Heart right ventricle (tissue), 16 donors: ENCODE results near the gene CBX6. TPM values are rescaled to one million over a fixed set of nuclear protein-coding genes. Genes with fewer than 3 reads are reported as not detected.

ENCODE experiments used
- ATAC-seq, 8 donors: fragments of 200-7000 bp; cut with Tn5 transposase; one replicate each; pipeline ENCODE4 v1.9.1; 2020; ENCODE audit warnings: mild to moderate bottlenecking in 8 of 8, moderate library complexity in 8 of 8, moderate number of reproducible peaks in 1 of 8
- DNase-seq, 2 donors: peaks; one replicate each; pipeline ENCODE4 v3.0.0-alpha.2; 2020
- H3K27ac ChIP-seq, 10 donors: fragments of 200-600 bp; sonication (generic) in 2 of 10; one replicate each; pipeline versions ENCODE4 v1.5.0 to v1.8.0; 2020 to 2022; ENCODE audit warnings: mild to moderate bottlenecking in 3 of 10
- H3K27me3 ChIP-seq, 7 donors: fragments of 200-600 bp; one replicate each; pipeline ENCODE4 v1.8.0; 2021 to 2022; ENCODE audit warnings: mild to moderate bottlenecking in 2 of 7
- H3K36me3 ChIP-seq, 9 donors: fragments of 200-600 bp; sonication (generic) in 1 of 9; one replicate each; pipeline versions ENCODE4 v1.5.0 to v1.8.0; 2020 to 2022; ENCODE audit warnings: mild to moderate bottlenecking in 2 of 9
- H3K4me1 ChIP-seq, 9 donors: fragments of 200-600 bp; sonication (generic) in 1 of 9; one replicate each; pipeline versions ENCODE4 v1.5.0 to v1.8.0; 2020 to 2022; ENCODE audit warnings: mild to moderate bottlenecking in 4 of 9
- H3K4me3 ChIP-seq, 10 donors: fragments of 200-600 bp; sonication (generic) in 2 of 10; one replicate each; pipeline versions ENCODE4 v1.5.0 to v1.8.0; 2020 to 2022; ENCODE audit warnings: mild to moderate bottlenecking in 7 of 10, moderate library complexity in 2 of 10
- H3K9me3 ChIP-seq, 11 donors: fragments of 200-600 bp in 10 of 11; sonication (generic) in 2 of 11; one replicate each; pipeline versions ENCODE4 v1.5.0 to v1.8.0; 2013 to 2022; ENCODE audit warnings: mild to moderate bottlenecking in 2 of 11, control low read depth in 1 of 11, moderate library complexity in 1 of 11
- WGBS, 2 donors: extraction: QIAGEN DNeasy Blood & Tissue Kit; methylation state at CpG; one replicate each; pipeline ENCODE4 v1.1.7; 2013; ENCODE audit warnings: inconsistent platforms in 1 of 2; 5-methylcytosine and 5-hydroxymethylcytosine counted together
- intact Hi-C, 10 donors: fragments of 100-400 bp; cut with DNase I; formaldehyde crosslinking; loops; one replicate each; pipeline versions ENCODE4 v1.11.1 to v1.14.2; 2022
- long read RNA-seq, 3 donors: library from polyadenylated mRNA; unstranded; transcript quantifications; one replicate each; pipeline ENCODE4 v2.0.0, GENCODE V29; 2020 to 2021
- polyA plus RNA-seq, 2 donors: library from polyadenylated mRNA; stranded (reverse); fragments of 200-250 nt; gene quantifications; one replicate each; pipeline ENCODE4 v1.2.3, GENCODE V29; 2013
- total RNA-seq, 10 donors: library from RNA; stranded (reverse); fragmentation: NEBNext Ultra II Directional in 3 of 10; extraction: Animal tissue kit (Norgen Biotek cat#: 25700) in 3 of 10; gene quantifications; one replicate each; pipeline versions ENCODE4 v1.2.1 to v1.2.4, GENCODE V29; 2021 to 2023
- TF ChIP-seq, protein P1 (sequence below), 9 donors: fragments of 200-600 bp; sonication (generic) in 2 of 9; IDR thresholded peaks; one replicate each; pipeline versions ENCODE4 v1.5.0 to v1.8.0; 2021 to 2022; ENCODE audit warnings: antibody characterized with exemption in 9 of 9, mild to moderate bottlenecking in 5 of 9, moderate library complexity in 1 of 9
- donor health status: Arrhythmogenic right ventricular cardiomyopathy.
- donor health status: ischemic (EF 13 %, LVEDD 7.1; RV severe dilation, severe dysfunction).
- donor health status: healthy with polysubstance abuse.
- donor health status: DM: no; HTN: yes; CAD: no.
- donor health status: DM: no; HTN: no; CAD: no.
- donor health status: ischemic (EF 25% LVEDD 6.9; RV normal size, moderate dysfunction).
- donor health status: ischemic (EF 25% LVEDD 5.7; RV mildly dilated, moderate dysfunction).
- donor health status: healthy.
- donor health status: DM: yes; HTN: yes; CAD: no.
- donor health status: Ischemic cardiomyopathy.
- donor health status: ischemic (EF 35%, LVEDD 5.7; RV mildly dilated, moderate dysfunction).
- donor health status: nonischemic (EF 11% LVEDD 7.7; RV severe dilation, severe dysfunction).
- donor health status: DM: yes; HTN: yes; CAD: no.
- donor health status: PGD.
- donor health status: ischemic (EF 29% LVEDD 5.4; RV normal size, mild dysfunction).
- donor health status: nonischemic (EF 23%, LVEDD 6.1; RV moderate dilation, normal function).

The CBX6 gene
- total RNA-seq (10 to 100 TPM; 28.2 to 49.1 (median 37.3) TPM), polyA plus RNA-seq (10 to 100 TPM; 17.4 to 23.9 TPM)
- long read RNA-seq, donor 1, full-length matches to known transcripts = 6 of 73 reads
- long read RNA-seq, donor 1, partial matches to known transcripts = 0 of 73 reads
- long read RNA-seq, donor 1, other reads (novel, unspliced or antisense) = 67 of 73 reads
- long read RNA-seq, donor 2, full-length matches to known transcripts = 7 of 82 reads
- long read RNA-seq, donor 2, partial matches to known transcripts = 0 of 82 reads
- long read RNA-seq, donor 2, other reads (novel, unspliced or antisense) = 75 of 82 reads
- long read RNA-seq, donor 3, partial matches to known transcripts = 0 of 112 reads
- long read RNA-seq, donor 3, other reads (novel, unspliced or antisense) = 112 of 112 reads

DNA sequence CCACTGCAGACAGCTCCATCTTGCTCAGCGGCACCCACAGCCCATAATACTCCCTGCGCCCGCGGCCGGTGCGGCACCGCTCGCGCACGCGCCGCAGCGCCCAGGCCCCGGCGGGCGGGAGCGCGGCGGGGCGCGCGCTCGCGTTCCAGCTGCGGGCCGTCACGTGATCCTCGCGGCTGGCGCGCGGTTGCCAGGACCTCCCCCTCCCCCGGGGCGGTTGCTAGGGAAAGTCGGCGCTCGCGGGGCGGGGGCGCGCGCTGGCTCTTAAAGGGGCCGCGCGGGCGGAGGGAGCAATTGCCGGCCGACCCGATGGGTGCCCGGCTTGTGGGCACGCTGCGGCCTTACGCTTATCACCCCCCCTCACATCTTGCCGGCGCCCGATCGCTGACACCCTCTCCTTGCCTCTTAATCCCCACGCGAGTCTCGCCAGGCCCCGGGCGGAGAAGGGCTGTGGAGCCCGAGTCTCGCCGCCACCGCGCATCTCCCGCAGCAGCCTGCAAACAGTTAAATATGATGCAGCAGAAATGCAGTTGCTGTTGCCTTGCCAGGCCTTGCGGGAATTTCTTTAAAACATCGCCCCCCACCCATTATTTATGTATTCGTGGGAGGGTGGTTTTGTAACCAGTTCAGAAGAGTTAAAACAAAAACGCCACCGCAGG is at the start of gene CBX6:
Gene CBX6 (minus strand): TSS at position 45 of the 659 bp plus-strand sequence. CDS start 26 bp downstream, at position 19.
- intact Hi-C loops = loop anchor here in 7 of 10 donors (1.0 to 10.0 kb wide), 10 partner anchors 50 to 445 kb away; partner anchors contain the start of genes APOBEC3B (in 1 of the 7) and RPL3 (in 1 of the 7)
- DNase-seq (peak; percentile 97 to 98), ATAC-seq (peak; percentile 85 to 91 (median 89))
- H3K27me3 ChIP-seq = no peaks in the 10 kb centered on the region
- TF ChIP-seq, protein P1, sequence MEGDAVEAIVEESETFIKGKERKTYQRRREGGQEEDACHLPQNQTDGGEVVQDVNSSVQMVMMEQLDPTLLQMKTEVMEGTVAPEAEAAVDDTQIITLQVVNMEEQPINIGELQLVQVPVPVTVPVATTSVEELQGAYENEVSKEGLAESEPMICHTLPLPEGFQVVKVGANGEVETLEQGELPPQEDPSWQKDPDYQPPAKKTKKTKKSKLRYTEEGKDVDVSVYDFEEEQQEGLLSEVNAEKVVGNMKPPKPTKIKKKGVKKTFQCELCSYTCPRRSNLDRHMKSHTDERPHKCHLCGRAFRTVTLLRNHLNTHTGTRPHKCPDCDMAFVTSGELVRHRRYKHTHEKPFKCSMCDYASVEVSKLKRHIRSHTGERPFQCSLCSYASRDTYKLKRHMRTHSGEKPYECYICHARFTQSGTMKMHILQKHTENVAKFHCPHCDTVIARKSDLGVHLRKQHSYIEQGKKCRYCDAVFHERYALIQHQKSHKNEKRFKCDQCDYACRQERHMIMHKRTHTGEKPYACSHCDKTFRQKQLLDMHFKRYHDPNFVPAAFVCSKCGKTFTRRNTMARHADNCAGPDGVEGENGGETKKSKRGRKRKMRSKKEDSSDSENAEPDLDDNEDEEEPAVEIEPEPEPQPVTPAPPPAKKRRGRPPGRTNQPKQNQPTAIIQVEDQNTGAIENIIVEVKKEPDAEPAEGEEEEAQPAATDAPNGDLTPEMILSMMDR (IDR thresholded peaks at IDR 0.05) = no peak
- 0% methylated on average over 72 to 73 of the region's 73 CpGs for WGBS, 2 donors
- peaks cover 0 to 27% (median 0%) of the 10 kb centered on the region in 9 donors for H3K36me3 ChIP-seq
- peak within 1 kb of the TSS; percentile 94 to 99 (median 98) for H3K27ac ChIP-seq
- H3K4me1 ChIP-seq = peaks cover 17 to 50% (median 42%) of the 10 kb centered on the region in 9 donors
- peak within 1 kb of the TSS; percentile 67 to 96 (median 84) for H3K4me3 ChIP-seq
- H3K9me3 ChIP-seq = no peaks in the 10 kb centered on the region

DNA sequence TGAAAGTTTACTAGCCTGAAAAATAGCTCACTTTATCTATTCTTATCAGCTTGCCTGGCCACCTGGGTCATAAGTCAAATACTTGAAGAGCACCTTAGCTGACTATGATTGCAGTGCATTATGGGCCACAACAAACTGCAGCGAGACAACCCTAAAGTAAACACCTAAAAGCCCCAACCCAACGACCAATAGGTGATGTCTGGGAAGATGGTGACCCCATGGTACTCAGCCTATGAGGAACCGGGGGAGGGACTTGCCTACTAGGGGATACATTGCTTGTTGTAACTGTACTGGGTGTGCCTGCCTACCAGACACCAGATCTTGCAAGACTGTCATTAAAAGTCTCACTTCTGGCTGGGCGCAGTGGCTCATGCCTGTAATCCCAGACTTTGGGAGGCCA is 49.8 kb upstream of the CBX6 start:
- no peaks in the 10 kb centered on the region for H3K36me3 ChIP-seq

DNA sequence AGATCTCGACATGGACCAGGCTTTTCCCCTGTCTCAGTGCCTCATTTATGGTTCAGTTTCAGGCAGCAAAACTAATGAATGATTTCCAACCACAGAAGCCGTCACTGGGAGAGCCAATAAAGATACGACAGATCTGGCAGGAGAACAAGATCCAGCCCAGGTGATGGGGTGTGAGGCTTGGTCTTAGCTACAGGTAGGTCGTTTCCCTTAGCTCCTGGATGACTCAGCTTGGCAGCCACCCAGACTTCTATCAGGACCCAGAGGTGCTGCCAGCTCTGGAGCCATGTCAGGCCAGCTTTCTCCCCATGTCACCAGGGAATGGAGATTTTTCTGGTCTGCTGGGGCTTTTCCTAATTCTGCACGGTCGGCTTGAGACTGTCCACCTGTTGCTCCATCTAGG is 49.1 kb upstream of the CBX6 start:
- DNase-seq (no peak), ATAC-seq (no peak)
- Histone ChIP-seq H3K27ac (no peak overlapping the region), H3K4me3 (no peak overlapping the region), H3K36me3 (no peaks in the 10 kb centered on the region), H3K27me3 (peaks cover 0 to 20% (median 0%) of the 10 kb centered on the region in 7 donors), H3K4me1 (peaks cover 0 to 26% (median 16%) of the 10 kb centered on the region in 9 donors), H3K9me3 (no peaks in the 10 kb centered on the region)
- intact Hi-C loops = loop anchor here in 6 of 10 donors (5.0 to 10.0 kb wide), 3 partner anchors 39 to 49 kb away; partner anchors contain the start of gene CBX6 (in 2 of the 6)
- TF ChIP-seq, protein P1 (IDR thresholded peaks at IDR 0.05) = no peak
- 38 to 47% methylated on average over 6 of the region's 6 CpGs for WGBS, 2 donors

More for the DNA sequence above, 49.8 kb upstream of the CBX6 start:
- no peak for DNase-seq
- intact Hi-C loops = loop anchor here in 6 of 10 donors (5.0 to 10.0 kb wide), 3 partner anchors 40 to 50 kb away; partner anchors contain the start of gene CBX6 (in 2 of the 6)
- Histone ChIP-seq H3K27me3 (peaks cover 0 to 20% (median 0%) of the 10 kb centered on the region in 7 donors), H3K4me3 (no peak overlapping the region), H3K27ac (no peak overlapping the region), H3K4me1 (peaks cover 0 to 26% (median 17%) of the 10 kb centered on the region in 9 donors), H3K9me3 (no peaks in the 10 kb centered on the region)
- TF ChIP-seq, protein P1 (IDR thresholded peaks at IDR 0.05) = no peak
- 80 to 90% methylated on average over 4 of the region's 4 CpGs for WGBS, 2 donors
- no peak for ATAC-seq

DNA sequence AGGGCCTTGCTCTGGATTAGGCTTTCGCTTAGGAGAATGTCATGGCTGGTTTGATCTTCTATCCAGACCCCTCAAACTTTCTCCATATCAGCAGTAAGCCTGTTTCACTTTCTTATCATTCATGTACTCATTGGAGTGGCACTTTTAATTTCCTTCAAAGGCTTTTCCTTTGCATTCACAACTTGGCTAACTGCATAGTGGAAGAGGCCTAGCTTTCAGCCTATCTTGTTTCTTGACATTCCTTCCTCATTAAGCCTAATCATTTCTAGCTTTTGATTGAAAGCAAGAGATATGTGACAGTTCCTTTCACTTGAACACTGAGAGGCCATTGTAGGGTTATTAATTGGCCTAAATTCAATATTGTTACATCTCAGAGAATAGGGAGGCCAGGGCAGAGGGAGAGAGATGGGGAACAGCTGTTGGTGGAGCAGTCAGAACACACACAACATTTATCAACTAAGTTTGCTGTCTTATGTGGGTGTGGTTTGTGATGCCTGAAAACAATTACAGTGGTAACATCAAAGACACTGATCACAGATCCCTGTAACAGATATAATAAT is 47.7 kb upstream of the CBX6 start:
- peaks cover 0 to 16% (median 10%) of the 10 kb centered on the region in 9 donors for H3K4me1 ChIP-seq
- H3K9me3 ChIP-seq = no peaks in the 10 kb centered on the region
- TF ChIP-seq, protein P1 (IDR thresholded peaks at IDR 0.05) = no peak
- WGBS, 2 donors = 88 to 91% methylated on average over 1 of the region's 1 CpG
- H3K27ac ChIP-seq = no peak overlapping the region
- DNase-seq (no peak), ATAC-seq (no peak)
- H3K4me3 ChIP-seq = no peak overlapping the region
- H3K27me3 ChIP-seq = peaks cover 0 to 9% (median 0%) of the 10 kb centered on the region in 7 donors
- intact Hi-C loops = loop anchor here in 6 of 10 donors (5.0 to 10.0 kb wide), 3 partner anchors 37 to 47 kb away; partner anchors contain the start of gene CBX6 (in 2 of the 6)
- no peaks in the 10 kb centered on the region for H3K36me3 ChIP-seq
